ENCODE results near the gene SPINT4.
"Not testable (repeated sequence)": the region's sequence is repeated elsewhere in the genome, so short reads cannot be mapped to it uniquely, and the experiment has no call there.

GRCh38 chr20:45759921-45760320, 37.8 kb downstream of the SPINT4 start:
- not testable (repeated sequence) for TF ChIP-seq CTCF, POLR2A (IDR thresholded peaks at IDR 0.05)
